Cortex of kidney (tissue), 1 donor: ENCODE measurements around the gene MS4A10.

Source experiments
- DNase-seq: peaks from one replicate; lab custom pipeline; 2025; lab: John Stamatoyannopoulos, UW

Gene MS4A10

DNA sequence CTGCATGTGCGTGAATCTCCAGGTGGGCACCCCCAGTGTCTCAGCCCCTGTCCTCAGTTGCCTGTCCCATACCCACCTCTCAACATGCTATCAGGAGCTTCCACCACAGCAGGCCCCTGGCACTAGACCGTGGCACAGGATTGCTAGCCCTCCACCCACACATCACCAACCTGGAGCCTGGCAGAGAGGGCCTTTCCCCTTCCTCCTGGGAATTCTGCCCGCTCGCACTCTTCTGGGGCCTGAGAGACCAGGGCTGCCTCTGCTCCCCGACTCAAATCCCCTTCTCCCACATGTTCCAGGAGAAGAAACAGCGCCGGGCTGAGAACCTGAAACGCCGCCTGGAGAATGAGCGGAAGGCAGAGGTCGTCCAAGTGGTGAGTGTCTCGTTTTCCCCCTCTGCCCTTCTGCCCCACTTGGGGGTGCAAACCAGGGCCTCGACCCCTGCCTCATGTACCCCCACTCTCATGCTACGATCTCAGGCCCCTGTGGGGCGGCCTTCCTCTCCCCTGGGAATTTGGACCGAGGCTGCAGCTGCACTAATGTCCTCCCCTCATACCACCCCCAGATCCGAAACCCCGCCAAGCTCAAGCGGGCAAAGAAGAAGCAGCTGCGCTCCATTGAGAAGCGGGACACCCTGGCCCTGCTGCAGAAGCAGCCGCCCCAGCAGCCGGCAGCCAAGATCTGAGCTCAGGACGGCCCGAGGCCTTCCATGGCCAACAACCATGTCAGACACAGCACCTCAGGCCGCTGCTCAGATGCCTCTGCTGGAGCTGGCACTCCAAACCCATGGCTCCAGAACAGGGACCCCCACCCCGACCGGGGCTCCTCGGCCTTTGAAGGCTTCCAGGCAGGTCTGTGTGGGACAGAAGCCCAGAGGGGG, 64.7 kb downstream of the MS4A10 start:
- DNase-seq = no peak
